HFF-Myc (cell line): ENCODE data around the gene AHDC1.
"Not testable (repeated sequence)": the region's sequence is repeated elsewhere in the genome, so short reads cannot be mapped to it uniquely, and the experiment has no call there.

Source experiments
- DNase-seq: peaks from one replicate; pipeline ENCODE4 v3.0.0-alpha.2; 2011; ENCODE audit warnings: low read depth; ENCODE audit errors: extremely low read depth
- H3K4me3 ChIP-seq: replicated peaks from 2 replicates; pipeline ENCODE4 v1.5.1; 2011; ENCODE audit warnings: low read depth, mild to moderate bottlenecking, control low read depth, low read length
- TF ChIP-seq, protein P1 (sequence below): IDR thresholded peaks from 2 replicates; pipeline ENCODE4 v1.5.1; 2012; ENCODE audit warnings: mild to moderate bottlenecking, low read depth, low read length, control low read depth; ENCODE audit errors: missing control alignments

AHDC1 gene

DNA sequence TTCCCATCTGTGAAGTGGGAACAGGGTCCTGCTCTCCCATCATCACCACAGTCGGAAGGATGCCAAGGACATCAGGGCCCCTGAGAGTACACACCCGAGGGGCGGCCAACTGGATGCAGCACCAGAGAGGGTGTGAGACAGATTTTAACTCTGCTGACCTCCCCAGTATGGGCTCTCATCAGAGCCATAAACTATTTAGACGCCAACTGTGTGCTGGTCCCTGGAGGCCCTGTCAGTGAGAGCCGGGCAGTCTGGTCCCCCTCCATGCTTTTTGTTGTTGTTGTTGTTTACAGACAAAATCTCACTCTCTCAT is 29.3 kb upstream of the AHDC1 start:
- DNase-seq, result no peak
- TF ChIP-seq, protein P1, sequence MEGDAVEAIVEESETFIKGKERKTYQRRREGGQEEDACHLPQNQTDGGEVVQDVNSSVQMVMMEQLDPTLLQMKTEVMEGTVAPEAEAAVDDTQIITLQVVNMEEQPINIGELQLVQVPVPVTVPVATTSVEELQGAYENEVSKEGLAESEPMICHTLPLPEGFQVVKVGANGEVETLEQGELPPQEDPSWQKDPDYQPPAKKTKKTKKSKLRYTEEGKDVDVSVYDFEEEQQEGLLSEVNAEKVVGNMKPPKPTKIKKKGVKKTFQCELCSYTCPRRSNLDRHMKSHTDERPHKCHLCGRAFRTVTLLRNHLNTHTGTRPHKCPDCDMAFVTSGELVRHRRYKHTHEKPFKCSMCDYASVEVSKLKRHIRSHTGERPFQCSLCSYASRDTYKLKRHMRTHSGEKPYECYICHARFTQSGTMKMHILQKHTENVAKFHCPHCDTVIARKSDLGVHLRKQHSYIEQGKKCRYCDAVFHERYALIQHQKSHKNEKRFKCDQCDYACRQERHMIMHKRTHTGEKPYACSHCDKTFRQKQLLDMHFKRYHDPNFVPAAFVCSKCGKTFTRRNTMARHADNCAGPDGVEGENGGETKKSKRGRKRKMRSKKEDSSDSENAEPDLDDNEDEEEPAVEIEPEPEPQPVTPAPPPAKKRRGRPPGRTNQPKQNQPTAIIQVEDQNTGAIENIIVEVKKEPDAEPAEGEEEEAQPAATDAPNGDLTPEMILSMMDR, result no peak
- no peak overlapping the region for H3K4me3 ChIP-seq

DNA sequence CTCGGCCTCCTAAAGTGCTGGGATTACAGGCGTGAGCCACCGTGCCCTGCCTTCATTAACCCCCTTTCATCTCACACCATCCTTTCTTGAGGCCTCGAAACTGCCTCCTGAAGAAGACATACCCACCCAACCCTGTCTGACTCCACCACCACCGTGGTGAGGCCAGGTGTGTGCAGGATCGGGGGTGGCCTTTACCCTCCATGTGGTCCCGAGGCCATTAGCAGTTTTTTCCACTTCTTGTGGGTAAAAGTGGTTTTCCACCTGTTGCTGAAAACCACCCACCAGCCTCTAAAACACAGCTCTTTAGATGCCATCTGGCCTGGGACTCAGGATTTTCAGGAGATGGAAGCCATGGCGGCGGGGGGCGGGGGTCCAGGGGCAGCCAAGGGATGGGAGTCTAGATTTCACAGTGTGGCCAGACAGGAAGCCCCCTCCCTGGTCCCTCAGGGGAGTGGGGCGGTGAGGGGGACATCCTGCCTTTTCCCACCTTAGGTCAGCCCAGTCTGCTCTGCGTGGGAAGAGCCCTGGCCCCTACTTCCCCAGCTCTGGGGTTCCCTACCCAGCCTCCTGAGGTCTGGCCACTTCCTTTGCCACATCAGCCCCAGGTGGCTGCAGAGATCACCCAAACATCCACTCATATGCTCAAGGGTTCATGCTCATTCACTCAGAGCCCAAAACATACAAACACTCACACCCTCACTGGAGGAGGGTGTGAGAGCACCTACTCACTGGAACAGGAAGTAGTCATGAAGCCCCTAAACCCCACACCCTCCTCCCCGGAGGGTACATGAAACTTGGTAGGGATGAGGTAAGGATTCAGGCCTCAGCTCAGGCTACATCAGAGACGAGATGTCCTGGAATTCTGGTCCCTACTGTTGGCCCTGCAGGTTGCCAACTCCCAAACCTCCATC is 28.7 kb upstream of the AHDC1 start:
- DNase-seq, result no peak
- no peak overlapping the region for H3K4me3 ChIP-seq

DNA sequence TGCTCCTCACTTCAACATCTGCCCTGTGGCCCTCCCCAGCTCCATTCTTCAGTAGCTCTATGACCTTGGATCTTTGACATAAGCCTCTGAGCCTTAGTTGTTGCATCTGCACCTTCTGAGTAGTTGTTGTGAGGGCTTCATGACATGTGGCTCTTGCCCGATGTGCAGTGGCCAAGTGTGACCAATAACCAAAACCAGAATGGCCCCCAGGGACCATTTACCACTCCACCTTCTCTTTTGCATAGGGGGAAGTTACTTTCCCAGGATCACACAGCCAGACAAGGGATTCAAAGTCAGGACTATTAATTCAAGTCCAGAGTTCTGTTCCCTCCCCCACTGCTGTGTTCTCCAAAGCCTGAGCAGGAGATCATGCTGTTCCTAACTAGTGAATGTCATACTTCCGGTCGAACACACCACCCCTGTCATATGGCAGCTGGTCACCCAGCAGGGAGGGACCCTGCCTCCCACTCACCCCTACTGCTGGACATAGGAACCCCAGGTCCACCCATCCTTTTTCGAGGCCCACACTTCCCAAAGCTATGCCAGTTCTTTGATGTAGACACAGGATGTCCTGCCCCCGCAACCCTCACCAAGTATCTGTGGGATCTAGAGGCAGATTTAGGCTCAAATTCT is 27.0 kb upstream of the AHDC1 start:
- TF ChIP-seq, protein P1, result no peak
- H3K4me3 ChIP-seq, result no peak overlapping the region
- DNase-seq, result no peak

More for the DNA sequence above, 28.7 kb upstream of the AHDC1 start:
- TF ChIP-seq, protein P1, result no peak

DNA sequence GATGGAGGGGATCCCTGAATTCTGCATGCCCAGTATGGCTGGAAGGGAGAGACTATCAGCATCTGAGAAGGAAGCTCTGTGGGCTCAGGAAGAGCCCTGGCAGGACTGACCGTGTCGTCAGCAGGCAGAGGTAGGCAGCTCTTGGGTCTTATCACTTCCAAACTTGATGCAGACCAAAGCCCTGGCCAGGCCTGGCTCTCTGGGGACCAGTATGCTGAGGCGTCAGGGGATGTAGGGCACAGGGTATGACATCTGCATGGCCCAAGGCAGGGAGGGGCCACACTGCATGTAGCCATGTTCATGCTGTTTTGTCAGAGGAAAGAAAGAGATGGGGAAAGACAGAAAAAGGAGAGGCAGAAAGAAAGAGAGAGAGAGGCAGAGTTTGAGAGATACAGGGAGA is 24.8 kb upstream of the AHDC1 start:
- DNase-seq, result no peak
- H3K4me3 ChIP-seq, result no peak overlapping the region
- TF ChIP-seq, protein P1, result no peak

DNA sequence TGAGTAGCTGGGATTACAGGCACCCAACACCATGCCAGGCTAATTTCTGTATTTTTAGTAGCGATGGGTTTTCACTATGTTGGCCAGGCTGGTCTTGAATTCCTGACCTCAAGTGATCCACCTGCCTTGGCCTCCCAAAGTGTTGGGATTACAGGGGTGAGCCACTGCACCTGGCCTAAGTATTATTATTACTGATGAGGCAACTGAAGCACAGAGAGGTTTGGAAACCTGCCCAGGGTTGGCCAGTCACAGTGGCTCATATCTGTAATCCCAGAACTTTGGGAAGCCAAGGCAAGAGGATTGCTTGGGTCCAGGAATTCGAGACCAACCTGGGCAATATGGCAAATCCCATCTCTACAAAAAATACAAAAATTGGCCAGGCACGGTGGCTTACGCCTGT is 23.8 kb upstream of the AHDC1 start:
- not testable (repeated sequence) for DNase-seq, H3K4me3 ChIP-seq

DNA sequence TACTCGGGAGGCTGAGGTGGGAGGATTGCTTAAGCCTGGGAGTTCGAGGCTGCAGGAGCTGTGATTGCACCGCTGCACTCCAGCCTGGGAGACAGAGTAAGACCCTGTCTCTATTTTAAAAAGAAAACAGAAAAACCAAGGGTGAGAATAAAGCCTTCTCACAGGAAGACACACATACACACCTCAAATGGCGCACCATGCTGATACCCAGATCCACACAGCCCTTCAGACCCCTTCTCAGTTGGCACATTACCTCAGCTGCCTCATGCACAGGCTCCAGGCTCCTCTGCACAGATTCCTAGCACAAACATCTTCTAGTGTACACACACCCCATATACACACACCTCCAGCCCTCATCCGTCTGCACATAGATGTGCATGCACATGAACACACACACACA is 23.1 kb upstream of the AHDC1 start:
- TF ChIP-seq, protein P1, result no peak
- no peak overlapping the region for H3K4me3 ChIP-seq
- no peak for DNase-seq

DNA sequence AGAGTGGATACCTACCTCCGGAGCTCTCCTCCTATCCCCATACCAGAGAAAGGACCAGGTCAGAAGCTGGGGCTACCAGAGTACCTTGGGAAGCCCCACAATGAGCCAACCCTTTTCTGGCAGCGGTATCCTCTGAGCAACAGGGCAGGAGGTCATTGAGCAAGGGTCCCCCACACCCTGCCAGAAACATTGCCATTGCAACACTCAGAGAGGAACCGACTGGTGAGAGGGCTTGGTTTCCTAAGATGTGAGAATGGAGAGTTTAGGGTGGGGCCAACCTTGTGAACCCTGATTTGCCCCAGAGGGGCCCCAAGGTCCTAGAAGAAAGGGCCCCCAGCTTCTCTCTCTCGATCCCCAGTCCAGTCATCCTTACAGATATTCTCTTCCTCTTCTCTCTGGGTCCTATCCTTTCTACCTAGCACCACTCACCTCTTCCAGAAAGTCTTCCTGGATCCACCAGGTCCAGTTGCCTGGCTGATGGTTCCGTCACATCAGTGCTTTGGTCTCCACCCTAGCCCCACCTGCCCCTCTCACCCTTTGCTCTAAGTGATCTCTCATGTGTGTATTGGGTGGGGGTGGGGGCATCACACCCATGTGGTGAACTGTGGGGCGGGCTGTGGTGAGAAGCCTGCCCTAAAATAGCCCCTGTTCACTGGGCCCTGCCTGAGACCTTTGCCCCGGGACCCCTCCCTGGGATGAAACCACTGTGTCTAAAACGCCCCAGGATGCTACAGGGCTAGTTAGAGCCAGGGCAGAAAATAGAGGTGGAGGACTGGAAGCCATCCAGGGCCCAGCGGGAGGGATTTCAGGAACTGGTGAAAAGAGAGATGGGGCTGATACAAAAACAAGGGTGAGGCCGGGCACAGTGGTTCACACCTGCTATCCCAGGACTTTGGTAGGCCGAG is 22.3 kb upstream of the AHDC1 start:
- TF ChIP-seq, protein P1, result no peak
- no peak for DNase-seq
- no peak overlapping the region for H3K4me3 ChIP-seq
